ENCODE measurements around the gene LBX2.

The LBX2 gene

GRCh38 chr2:74538881-74539339, 39.5 kb upstream of the LBX2 start:
- DNase-seq (ENCODE audit: extremely low read depth, low read depth), result no peak
- no peak overlapping the region for H3K4me3 ChIP-seq (replicated peaks; ENCODE audit: low read depth, low read length)
- no peak for TF ChIP-seq CTCF (IDR thresholded peaks at IDR 0.05; ENCODE audit: low read depth, low read length, missing control alignments)

GRCh38 chr2:74537140-74537539, 37.7 kb upstream of the LBX2 start:
- DNase-seq (ENCODE audit: extremely low read depth, low read depth), result no peak
- H3K4me3 ChIP-seq (replicated peaks; ENCODE audit: low read depth, low read length), result no peak overlapping the region
- TF ChIP-seq CTCF (IDR thresholded peaks at IDR 0.05; ENCODE audit: low read depth, low read length, missing control alignments), result no peak

GRCh38 chr2:74536166-74536950, 37.0 kb upstream of the LBX2 start:
- no peak overlapping the region for H3K4me3 ChIP-seq (replicated peaks; ENCODE audit: low read depth, low read length)
- no peak for DNase-seq (ENCODE audit: extremely low read depth, low read depth)
- TF ChIP-seq CTCF (IDR thresholded peaks at IDR 0.05; ENCODE audit: low read depth, low read length, missing control alignments), result no peak

GRCh38 chr2:74535440-74535965, 36.1 kb upstream of the LBX2 start:
- no peak for DNase-seq (ENCODE audit: extremely low read depth, low read depth)
- no peak overlapping the region for H3K4me3 ChIP-seq (replicated peaks; ENCODE audit: low read depth, low read length)
- TF ChIP-seq CTCF (IDR thresholded peaks at IDR 0.05; ENCODE audit: low read depth, low read length, missing control alignments), result no peak

GRCh38 chr2:74534411-74534810, 35.0 kb upstream of the LBX2 start:
- TF ChIP-seq CTCF (IDR thresholded peaks at IDR 0.05; ENCODE audit: low read depth, low read length, missing control alignments), result no peak
- DNase-seq (ENCODE audit: extremely low read depth, low read depth), result no peak
- no peak overlapping the region for H3K4me3 ChIP-seq (replicated peaks; ENCODE audit: low read depth, low read length)

- TF ChIP-seq CTCF (IDR thresholded peaks at IDR 0.05; ENCODE audit: low read depth, low read length, missing control alignments), result no peak
- DNase-seq (ENCODE audit: extremely low read depth, low read depth), result no peak
- no peak overlapping the region for H3K4me3 ChIP-seq (replicated peaks; ENCODE audit: low read depth, low read length)
Measured at GRCh38 chr2:74533464-74533863, 34.1 kb upstream of the LBX2 start.
